GM18867 (cell line): Measurements from ENCODE around the gene HOXD11.

Experiments used
- ATAC-seq: cut with Tn5 transposase; IDR thresholded peaks from one replicate; pipeline ENCODE4 v1.9.1; 2021; ENCODE audit warnings: mild to moderate bottlenecking, moderate library complexity; ENCODE audit not compliant: unreplicated experiment

Gene HOXD11

GRCh38 chr2:176118601-176119339 is 11.7 kb downstream of the HOXD11 start:
- peak; percentile 90 for ATAC-seq

- no peak for ATAC-seq
Observed at GRCh38 chr2:176120364-176121189, 13.5 kb downstream of the HOXD11 start.

- no peak for ATAC-seq
Observed at GRCh38 chr2:176121190-176122051, 14.3 kb downstream of the HOXD11 start.

GRCh38 chr2:176122052-176122682 is 15.1 kb downstream of the HOXD11 start:
- no peak for ATAC-seq

- no peak for ATAC-seq
Observed at GRCh38 chr2:176122683-176123410, 15.8 kb downstream of the HOXD11 start, which contains the start of gene HOXD9. TSS of gene HOXD9 (plus strand) at chr2:176122719. CDS start at chr2:176122769, 50 bp downstream.

GRCh38 chr2:176123411-176124109 is 16.5 kb downstream of the HOXD11 start:
- ATAC-seq = no peak

GRCh38 chr2:176124110-176124946 is 17.2 kb downstream of the HOXD11 start:
- no peak for ATAC-seq

- ATAC-seq = no peak
Observed at GRCh38 chr2:176124947-176125771, 18.1 kb downstream of the HOXD11 start.

- no peak for ATAC-seq
Observed at GRCh38 chr2:176125772-176126054, 18.6 kb downstream of the HOXD11 start.

GRCh38 chr2:176126929-176127773 is 20.1 kb downstream of the HOXD11 start:
- no peak for ATAC-seq

- ATAC-seq = no peak
Observed at GRCh38 chr2:176127774-176128072, 20.6 kb downstream of the HOXD11 start.

GRCh38 chr2:176128172-176128981 is 21.3 kb downstream of the HOXD11 start:
- ATAC-seq = no peak

- ATAC-seq = no peak
Observed at GRCh38 chr2:176128982-176129796, 22.1 kb downstream of the HOXD11 start, which contains the start of gene HOXD8. TSS of gene HOXD8 (plus strand) at chr2:176129705. CDS start at chr2:176130367, 662 bp downstream.

- no peak for ATAC-seq
Observed at GRCh38 chr2:176129813-176130146, 22.7 kb downstream of the HOXD11 start.

GRCh38 chr2:176130147-176130956 is 23.3 kb downstream of the HOXD11 start:
- ATAC-seq = no peak
